ENCODE results near the gene RNF214.
"Not testable (repeated sequence)": the region's sequence is repeated elsewhere in the genome, so short reads cannot be mapped to it uniquely, and the experiment has no call there.

RNF214 gene

GRCh38 chr11:117197516-117198456 is 34.7 kb upstream of the RNF214 start:
- DNase-seq (ENCODE audit: low read depth in 2 of 2), result no peak

GRCh38 chr11:117198613-117199012 is 33.9 kb upstream of the RNF214 start:
- DNase-seq (ENCODE audit: low read depth in 2 of 2), result no peak

- no peak for DNase-seq (ENCODE audit: low read depth in 2 of 2)
These were observed 33.2 kb upstream of the RNF214 start, which contains the start of gene TAGLN for GRCh38 chr11:117199053-117199915. Gene TAGLN (plus strand): TSS chr11:117199370. CDS start chr11:117203014, 3,644 bp downstream.

- no peak for DNase-seq (ENCODE audit: low read depth in 2 of 2)
These were observed 32.3 kb upstream of the RNF214 start for GRCh38 chr11:117199916-117200812.

GRCh38 chr11:117200813-117201657 is 31.4 kb upstream of the RNF214 start:
- no peak for DNase-seq (ENCODE audit: low read depth in 2 of 2)

- DNase-seq (ENCODE audit: low read depth in 2 of 2), result no peak
These were observed 30.7 kb upstream of the RNF214 start for GRCh38 chr11:117201658-117202305.

- no peak for DNase-seq (ENCODE audit: low read depth in 2 of 2)
These were observed 29.9 kb upstream of the RNF214 start for GRCh38 chr11:117202386-117203068.

GRCh38 chr11:117203069-117203407 is 29.4 kb upstream of the RNF214 start:
- DNase-seq (ENCODE audit: low read depth in 2 of 2), result no peak

GRCh38 chr11:117204283-117205080 is 28.0 kb upstream of the RNF214 start:
- no peak for DNase-seq (ENCODE audit: low read depth in 2 of 2)

- DNase-seq (ENCODE audit: low read depth in 2 of 2), result no peak
These were observed 27.2 kb upstream of the RNF214 start for GRCh38 chr11:117205211-117205818.

GRCh38 chr11:117206111-117206510 is 26.4 kb upstream of the RNF214 start:
- not testable (repeated sequence) for DNase-seq (ENCODE audit: low read depth in 2 of 2)

- not testable (repeated sequence) for DNase-seq (ENCODE audit: low read depth in 2 of 2)
These were observed 25.6 kb upstream of the RNF214 start for GRCh38 chr11:117206859-117207258.

- not testable (repeated sequence) for DNase-seq (ENCODE audit: low read depth in 2 of 2)
These were observed 25.0 kb upstream of the RNF214 start for GRCh38 chr11:117207481-117207880.

GRCh38 chr11:117208710-117209109 is 23.8 kb upstream of the RNF214 start:
- not testable (repeated sequence) for DNase-seq (ENCODE audit: low read depth in 2 of 2)

- not testable (repeated sequence) for DNase-seq (ENCODE audit: low read depth in 2 of 2)
These were observed 22.9 kb upstream of the RNF214 start for GRCh38 chr11:117209351-117210125.

- DNase-seq (ENCODE audit: low read depth in 2 of 2), result no peak
These were observed 21.9 kb upstream of the RNF214 start for GRCh38 chr11:117210620-117211019.

- DNase-seq (ENCODE audit: low read depth in 2 of 2), result no peak
These were observed 19.6 kb upstream of the RNF214 start for GRCh38 chr11:117212697-117213355.

Data from stimulated activated CD4-positive, alpha-beta T cell treated with anti-CD3 and anti-CD28 coated beads, Interleukin-15, amount 100 ng/mL, for 48 hours (primary cell).